HEK293 (cell line): ENCODE data around the gene DLG1.

Source experiments
- CTCF ChIA-PET: fragments of 350-600 bp; formaldehyde crosslinking; extraction: SDS; loops from one replicate; lab custom pipeline; 2021; ENCODE audit warnings: antibody characterized with exemption; lab: Yijun Ruan, JAX
- POLR2A ChIA-PET: fragments of 300-600 bp; formaldehyde crosslinking; extraction: SDS; loops from one replicate; lab custom pipeline; 2020; ENCODE audit warnings: antibody characterized with exemption, inconsistent platforms; lab: Yijun Ruan, JAX
- H3K27ac ChIP-seq: fragments of 200-500 bp; sonication (Bioruptor generic); 2 replicates; pipeline ENCODE4 v1.5.1; 2014; ENCODE audit warnings: low read depth, low read length, control low read depth, inconsistent platforms; ENCODE audit errors: extremely low read depth
- H3K36me3 ChIP-seq, 2 experiments: fragments of 200-500 bp in 1 of 2; sonication (Bioruptor generic) in 1 of 2; 1 replicate in 1 of 2; 2 replicates in 1 of 2; pipeline ENCODE4 v1.5.1; 2014 to 2017; ENCODE audit warnings: inconsistent platforms in 2 of 2, low read length in 2 of 2; ENCODE audit not compliant: control insufficient read depth in 2 of 2, insufficient read depth in 1 of 2
- H3K4me1 ChIP-seq: fragments of 200-500 bp; sonication (Bioruptor generic); 2 replicates; pipeline ENCODE4 v1.5.1; 2014; ENCODE audit warnings: mild to moderate bottlenecking, low read length, inconsistent platforms; ENCODE audit not compliant: control insufficient read depth, insufficient read depth
- H3K4me3 ChIP-seq: 2 replicates; pipeline ENCODE4 v1.5.1; 2011; ENCODE audit warnings: low read depth, mild to moderate bottlenecking, control low read depth, low read length, moderate library complexity
- H3K9me3 ChIP-seq: fragments of 200-500 bp; sonication (Bioruptor generic); 2 replicates; pipeline ENCODE4 v1.5.1; 2014; ENCODE audit warnings: low read depth, low read length, inconsistent platforms; ENCODE audit not compliant: control insufficient read depth, insufficient read depth
- FEZF1 ChIP-seq: fragments of 450-650 bp; formaldehyde crosslinking; IDR thresholded peaks from 2 replicates; pipeline ENCODE4 v1.5.1; 2016; ENCODE audit warnings: missing biosample characterization, missing genetic modification characterization
- KLF1 ChIP-seq: fragments of 450-650 bp; formaldehyde crosslinking; IDR thresholded peaks from 2 replicates; pipeline ENCODE4 v1.5.1; 2016; ENCODE audit warnings: missing biosample characterization, missing genetic modification characterization
- PRDM6 ChIP-seq: fragments of 450-650 bp; formaldehyde crosslinking; IDR thresholded peaks from 2 replicates; pipeline ENCODE4 v1.5.1; 2017; ENCODE audit warnings: missing biosample characterization, missing genetic modification characterization
- SCRT2 ChIP-seq: fragments of 450-650 bp; formaldehyde crosslinking; IDR thresholded peaks from 2 replicates; pipeline ENCODE4 v1.5.1; 2016; ENCODE audit warnings: missing biosample characterization, missing genetic modification characterization
- SP7 ChIP-seq: fragments of 450-650 bp; formaldehyde crosslinking; IDR thresholded peaks from 2 replicates; pipeline ENCODE4 v1.5.1; 2016; ENCODE audit warnings: missing biosample characterization, missing genetic modification characterization
- ZFP41 ChIP-seq: fragments of 450-650 bp; formaldehyde crosslinking; IDR thresholded peaks from 2 replicates; pipeline ENCODE4 v1.5.1; 2016; ENCODE audit warnings: missing biosample characterization, missing genetic modification characterization, borderline replicate concordance
- ZFP69B ChIP-seq: fragments of 450-650 bp; formaldehyde crosslinking; IDR thresholded peaks from 2 replicates; pipeline ENCODE4 v1.5.1; 2016; ENCODE audit warnings: missing biosample characterization, missing genetic modification characterization
- ZNF26 ChIP-seq: fragments of 450-650 bp; formaldehyde crosslinking; IDR thresholded peaks from 2 replicates; pipeline ENCODE4 v1.5.1; 2016; ENCODE audit warnings: missing biosample characterization, missing genetic modification characterization
- ZNF311 ChIP-seq: fragments of 450-650 bp; formaldehyde crosslinking; IDR thresholded peaks from 2 replicates; pipeline ENCODE4 v1.5.1; 2017; ENCODE audit warnings: missing biosample characterization, missing genetic modification characterization, borderline replicate concordance
- ZNF600 ChIP-seq: fragments of 450-650 bp; formaldehyde crosslinking; IDR thresholded peaks from 2 replicates; pipeline ENCODE4 v1.5.1; 2016; ENCODE audit warnings: missing biosample characterization, missing genetic modification characterization
- TF ChIP-seq, protein P1 (sequence below): fragments of 450-650 bp; formaldehyde crosslinking; IDR thresholded peaks from 2 replicates; pipeline ENCODE4 v1.5.1; 2016; ENCODE audit warnings: missing biosample characterization, missing genetic modification characterization
- TF ChIP-seq, protein P2 (sequence below): fragments of 450-650 bp; formaldehyde crosslinking; IDR thresholded peaks from 2 replicates; pipeline ENCODE4 v1.5.1; 2016; ENCODE audit warnings: missing biosample characterization, missing genetic modification characterization

Gene DLG1

GRCh38 chr3:197204736-197205135, 93.7 kb downstream of the DLG1 start (continued):
- TF ChIP-seq, protein P1, sequence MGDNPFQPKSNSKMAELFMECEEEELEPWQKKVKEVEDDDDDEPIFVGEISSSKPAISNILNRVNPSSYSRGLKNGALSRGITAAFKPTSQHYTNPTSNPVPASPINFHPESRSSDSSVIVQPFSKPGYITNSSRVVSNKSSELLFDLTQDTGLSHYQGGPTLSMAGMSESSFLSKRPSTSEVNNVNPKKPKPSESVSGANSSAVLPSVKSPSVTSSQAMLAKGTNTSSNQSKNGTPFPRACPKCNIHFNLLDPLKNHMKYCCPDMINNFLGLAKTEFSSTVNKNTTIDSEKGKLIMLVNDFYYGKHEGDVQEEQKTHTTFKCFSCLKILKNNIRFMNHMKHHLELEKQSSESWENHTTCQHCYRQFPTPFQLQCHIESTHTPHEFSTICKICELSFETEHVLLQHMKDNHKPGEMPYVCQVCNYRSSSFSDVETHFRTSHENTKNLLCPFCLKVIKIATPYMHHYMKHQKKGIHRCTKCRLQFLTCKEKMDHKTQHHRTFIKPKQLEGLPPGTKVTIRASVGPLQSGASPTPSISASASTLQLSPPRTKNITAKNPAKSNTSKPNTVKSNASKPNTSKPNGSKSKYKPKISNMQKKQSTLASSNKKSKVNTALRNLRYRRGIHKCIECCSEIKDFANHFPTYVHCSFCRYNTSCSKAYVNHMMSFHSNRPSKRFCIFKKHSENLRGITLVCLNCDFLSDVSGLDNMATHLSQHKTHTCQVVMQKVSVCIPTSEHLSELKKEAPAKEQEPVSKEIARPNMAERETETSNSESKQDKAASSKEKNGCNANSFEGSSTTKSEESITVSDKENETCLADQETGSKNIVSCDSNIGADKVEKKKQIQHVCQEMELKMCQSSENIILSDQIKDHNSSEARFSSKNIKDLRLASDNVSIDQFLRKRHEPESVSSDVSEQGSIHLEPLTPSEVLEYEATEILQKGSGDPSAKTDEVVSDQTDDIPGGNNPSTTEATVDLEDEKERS (tag by site-specific recombination), result no peak
- TF ChIP-seq, protein P2, sequence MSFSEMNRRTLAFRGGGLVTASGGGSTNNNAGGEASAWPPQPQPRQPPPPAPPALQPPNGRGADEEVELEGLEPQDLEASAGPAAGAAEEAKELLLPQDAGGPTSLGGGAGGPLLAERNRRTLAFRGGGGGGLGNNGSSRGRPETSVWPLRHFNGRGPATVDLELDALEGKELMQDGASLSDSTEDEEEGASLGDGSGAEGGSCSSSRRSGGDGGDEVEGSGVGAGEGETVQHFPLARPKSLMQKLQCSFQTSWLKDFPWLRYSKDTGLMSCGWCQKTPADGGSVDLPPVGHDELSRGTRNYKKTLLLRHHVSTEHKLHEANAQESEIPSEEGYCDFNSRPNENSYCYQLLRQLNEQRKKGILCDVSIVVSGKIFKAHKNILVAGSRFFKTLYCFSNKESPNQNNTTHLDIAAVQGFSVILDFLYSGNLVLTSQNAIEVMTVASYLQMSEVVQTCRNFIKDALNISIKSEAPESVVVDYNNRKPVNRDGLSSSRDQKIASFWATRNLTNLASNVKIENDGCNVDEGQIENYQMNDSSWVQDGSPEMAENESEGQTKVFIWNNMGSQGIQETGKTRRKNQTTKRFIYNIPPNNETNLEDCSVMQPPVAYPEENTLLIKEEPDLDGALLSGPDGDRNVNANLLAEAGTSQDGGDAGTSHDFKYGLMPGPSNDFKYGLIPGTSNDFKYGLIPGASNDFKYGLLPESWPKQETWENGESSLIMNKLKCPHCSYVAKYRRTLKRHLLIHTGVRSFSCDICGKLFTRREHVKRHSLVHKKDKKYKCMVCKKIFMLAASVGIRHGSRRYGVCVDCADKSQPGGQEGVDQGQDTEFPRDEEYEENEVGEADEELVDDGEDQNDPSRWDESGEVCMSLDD, result no peak

GRCh38 chr3:197203714-197204146, 94.7 kb downstream of the DLG1 start:
- H3K4me1 ChIP-seq, result peaks cover 14% of the 10 kb centered on the region
- no peak overlapping the region for H3K4me3 ChIP-seq
- no peaks in the 10 kb centered on the region for H3K36me3 ChIP-seq
- TF ChIP-seq SCRT2 (tag by site-specific recombination) (0 out of 2 replicates have a peak, but pooled peaks have one; percentile 51), ZNF311 (no peak), PRDM6 (tag by site-specific recombination) (peak; percentile 97), SP7 (tag by site-specific recombination) (peak; percentile 90), FEZF1 (tag by site-specific recombination) (peak; percentile 94), KLF1 (tag by site-specific recombination) (no peak)
- H3K9me3 ChIP-seq, result no peaks in the 10 kb centered on the region
- ChIA-PET CTCF (interaction anchor here (1.1 kb wide), 1 partner anchor 21 kb away, joined by 3 read pairs; no protein-coding TSS in a partner anchor), POLR2A (no interaction called here)
- H3K27ac ChIP-seq, result no peak overlapping the region

DNA sequence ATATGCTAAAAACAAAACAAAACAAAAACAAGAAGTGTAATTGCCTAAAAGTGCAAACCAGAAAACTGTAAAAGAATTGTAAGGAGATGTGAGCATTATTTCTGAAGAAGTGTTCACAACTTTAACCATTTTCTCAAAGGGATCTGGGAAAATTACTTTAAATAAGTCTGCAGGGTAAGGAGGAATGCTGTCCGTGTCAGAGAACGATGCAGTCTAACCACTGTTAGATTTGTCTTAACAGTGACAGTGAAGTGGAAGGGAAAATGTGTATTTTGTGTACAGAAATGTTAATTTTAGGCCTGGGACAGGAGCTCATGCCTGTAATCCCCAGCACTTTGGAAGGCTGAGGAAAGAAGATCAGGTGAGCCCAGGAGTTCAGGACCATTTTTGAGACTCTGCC, 95.7 kb downstream of the DLG1 start:
- H3K27ac ChIP-seq, result no peak overlapping the region
- no peak overlapping the region for H3K4me3 ChIP-seq
- TF ChIP-seq ZFP41 (tag by site-specific recombination), result no peak
- 0 out of 2 replicates have a peak, but pooled peaks have one; percentile 74 for TF ChIP-seq PRDM6 (tag by site-specific recombination)
- 0 out of 2 replicates have a peak, but pooled peaks have one; percentile 20 for TF ChIP-seq ZNF600 (tag by site-specific recombination)
- no peak for TF ChIP-seq ZNF26 (tag by site-specific recombination)
- peak; percentile 47; the same call in 1 of the 2 replicates for TF ChIP-seq ZFP69B (tag by site-specific recombination)
- POLR2A ChIA-PET, result no interaction called here
- no peaks in the 10 kb centered on the region for H3K36me3 ChIP-seq
- no peaks in the 10 kb centered on the region for H3K9me3 ChIP-seq
- peaks cover 12% of the 10 kb centered on the region for H3K4me1 ChIP-seq
- CTCF ChIA-PET, result no interaction called here
